ENCODE measurements around the gene NAA60. TPM values are rescaled to one million over a fixed set of nuclear protein-coding genes. Genes with fewer than 3 reads are reported as not detected.

NAA60 gene
- polyA plus RNA-seq, 1 of the 3 experiments (the other 2 are of a cell fraction), result 17.2 TPM

GRCh38 chr16:3434373-3434772, 9.1 kb upstream of the NAA60 start (continued):
- no peak for TF ChIP-seq CHD2 (IDR thresholded peaks at IDR 0.05; ENCODE audit: low read length, partially characterized antibody)

GRCh38 chr16:3439637-3440036, 3.8 kb upstream of the NAA60 start:
- CTCF ChIA-PET, result no interaction called here
- 56% methylated on average over 4 of the region's 4 CpGs for WGBS (ENCODE audit: low lambda C conversion rate)

GRCh38 chr16:3444032-3444388, 530 bp downstream of the NAA60 start:
- 21% methylated on average over 9 of the region's 10 CpGs for WGBS (ENCODE audit: low lambda C conversion rate)
- peak; percentile 51 for DNase-seq
- peaks cover 86% of the 10 kb centered on the region for H3K79me2 ChIP-seq (ENCODE audit: insufficient read depth)

More at GRCh38 chr16:3439637-3440036, 3.8 kb upstream of the NAA60 start:
- Histone ChIP-seq H4K20me1 (ENCODE audit: insufficient read depth) (0 out of 2 replicates have a peak, but pooled peaks cover 3% of the 10 kb centered on the region), H2AFZ (ENCODE audit: low read depth) (no peak overlapping the region), H3K9ac (no peak overlapping the region), H3K9me3 (no peaks in the 10 kb centered on the region), H3K27me3 (ENCODE audit: insufficient read depth) (no peaks in the 10 kb centered on the region), H3K9me2 (no peaks in the 10 kb centered on the region), H3F3A (replicated peaks; ENCODE audit: insufficient read depth) (no peaks in the 10 kb centered on the region), H3K36me3 (replicated peaks in 1 of 2; ENCODE audit: control insufficient read depth in 1 of 2, insufficient read depth in 2 of 2, low read length in 1 of 2) (peaks cover 24 to 26% of the 10 kb centered on the region in 2 experiments), H3K4me2 (no peak overlapping the region), H3K79me2 (ENCODE audit: insufficient read depth) (peaks cover 72% of the 10 kb centered on the region), H3K4me3 (ENCODE audit: low read depth in 2 of 2, low read length in 1 of 2) (no peak overlapping the region), H3K27ac (ENCODE audit: low read depth in 2 of 2, low read length in 1 of 2) (no peak overlapping the region), H3K4me1 (ENCODE audit: control insufficient read depth in 1 of 2, insufficient read depth in 2 of 2, low read depth in 1 of 2, low read length in 1 of 2) (peaks cover 0 to 2% of the 10 kb centered on the region in 2 experiments; a peak in 1 of 4 replicates)
- TF ChIP-seq FOSL2 (IDR thresholded peaks at IDR 0.05; ENCODE audit: borderline replicate concordance, low read depth) (no peak), ELF1 (IDR thresholded peaks at IDR 0.05) (no peak), NFIC (IDR thresholded peaks at IDR 0.05; ENCODE audit: borderline replicate concordance) (no peak), USF1 (IDR thresholded peaks at IDR 0.05; ENCODE audit: borderline replicate concordance, low read depth) (no peak), GATA2 (CRISPR knock-in tag; IDR thresholded peaks at IDR 0.05) (no peak), CHD2 (IDR thresholded peaks at IDR 0.05; ENCODE audit: low read length, partially characterized antibody) (no peak), RCOR1 (IDR thresholded peaks at IDR 0.05; ENCODE audit: low read length) (no peak), ZBTB33 (IDR thresholded peaks at IDR 0.05; ENCODE audit: borderline replicate concordance, low read depth) (no peak)
- POLR2A ChIA-PET, result no interaction called here
- DNase-seq, result no peak

More at GRCh38 chr16:3444032-3444388, 530 bp downstream of the NAA60 start:
- POLR2A ChIA-PET, result interaction anchor here (1.2 to 1.9 kb wide), 6 partner anchors 10 to 139 kb away, joined by 3 to 14 read pairs (median 4); partner anchors contain the start of genes CLUAP1, ZNF174 and ZSCAN32
- TF ChIP-seq CHD2 (IDR thresholded peaks at IDR 0.05; ENCODE audit: low read length, partially characterized antibody) (peak; percentile 13), FOSL2 (IDR thresholded peaks at IDR 0.05; ENCODE audit: borderline replicate concordance, low read depth) (no peak), ZBTB33 (IDR thresholded peaks at IDR 0.05; ENCODE audit: borderline replicate concordance, low read depth) (no peak), NFIC (IDR thresholded peaks at IDR 0.05; ENCODE audit: borderline replicate concordance) (no peak), JUND (IDR thresholded peaks at IDR 0.05) (no peak), GABPA (IDR thresholded peaks at IDR 0.05; ENCODE audit: low read depth) (no peak), USF2 (IDR thresholded peaks at IDR 0.05; ENCODE audit: borderline replicate concordance, low read depth, low read length) (no peak), USF1 (IDR thresholded peaks at IDR 0.05; ENCODE audit: borderline replicate concordance, low read depth) (no peak), RCOR1 (IDR thresholded peaks at IDR 0.05; ENCODE audit: low read length) (no peak), POLR2AphosphoS5 (IDR thresholded peaks at IDR 0.05; ENCODE audit: low read depth, low read length) (peak; percentile 53; the same call in 1 of the 2 replicates)
- Histone ChIP-seq H3K27ac (ENCODE audit: low read depth in 2 of 2, low read length in 1 of 2) (peak overlapping the region; percentile 58 to 83), H3K9me3 (no peaks in the 10 kb centered on the region), H3K4me1 (ENCODE audit: control insufficient read depth in 1 of 2, insufficient read depth in 2 of 2, low read depth in 1 of 2, low read length in 1 of 2) (peaks cover 0 to 3% of the 10 kb centered on the region in 2 experiments; a peak in 1 of 4 replicates), H2AFZ (ENCODE audit: low read depth) (no peak overlapping the region; the same call in 1 of the 2 replicates), H3K9me2 (no peaks in the 10 kb centered on the region), H3K9ac (peak overlapping the region; percentile 79), H3K4me2 (peak overlapping the region; percentile 71), H3K4me3 (ENCODE audit: low read depth in 2 of 2, low read length in 1 of 2) (peak overlapping the region; percentile 66 to 68), H4K20me1 (ENCODE audit: insufficient read depth) (peaks cover 6% of the 10 kb centered on the region; the same call in 1 of the 2 replicates), H3K27me3 (ENCODE audit: insufficient read depth) (no peaks in the 10 kb centered on the region), H3K36me3 (replicated peaks in 1 of 2; ENCODE audit: control insufficient read depth in 1 of 2, insufficient read depth in 2 of 2, low read length in 1 of 2) (peaks cover 15 to 21% of the 10 kb centered on the region in 2 experiments), H3F3A (replicated peaks; ENCODE audit: insufficient read depth) (no peaks in the 10 kb centered on the region)
- CTCF ChIA-PET, result interaction anchor here (1.3 kb wide), 1 partner anchor 13 kb away, joined by 3 read pairs; no protein-coding TSS in a partner anchor
